Neuronal stem cell (in vitro differentiated cells): ENCODE results near the gene CST4.

Experiments
- DNase-seq: peaks from one replicate; pipeline ENCODE4 v3.0.0-alpha.2; 2013; ENCODE audit warnings: low spot score
- H2AFZ ChIP-seq: one replicate; pipeline ENCODE4 v1.6.1; 2013; ENCODE audit warnings: mild to moderate bottlenecking, low read length, inconsistent platforms
- H2AK5ac ChIP-seq: 2 replicates; pipeline ENCODE4 v1.6.1; 2013; ENCODE audit warnings: low read depth, mild to moderate bottlenecking, inconsistent platforms, low read length, moderate library complexity, mixed read lengths
- H2BK120ac ChIP-seq: 2 replicates; pipeline ENCODE4 v1.6.1; 2013; ENCODE audit warnings: low read depth, mild to moderate bottlenecking, inconsistent platforms, low read length, moderate library complexity, mixed read lengths
- H2BK12ac ChIP-seq: one replicate; pipeline ENCODE4 v1.6.1; 2013; ENCODE audit warnings: low read length, inconsistent platforms
- H2BK15ac ChIP-seq: 2 replicates; pipeline ENCODE4 v1.6.1; 2013; ENCODE audit warnings: mild to moderate bottlenecking, low read length, inconsistent platforms, mixed read lengths
- H2BK5ac ChIP-seq: one replicate; pipeline ENCODE4 v1.6.1; 2013; ENCODE audit warnings: inconsistent platforms, mild to moderate bottlenecking, low read length, moderate library complexity
- H3K14ac ChIP-seq: one replicate; pipeline ENCODE4 v1.6.1; 2013; ENCODE audit warnings: low read length, inconsistent platforms
- H3K18ac ChIP-seq: 2 replicates; pipeline ENCODE4 v1.6.1; 2013; ENCODE audit warnings: low read length, inconsistent platforms
- H3K23ac ChIP-seq: 2 replicates; pipeline ENCODE4 v1.6.1; 2013; ENCODE audit warnings: low read depth, mild to moderate bottlenecking, mixed read lengths, low read length, inconsistent platforms; ENCODE audit not compliant: poor library complexity
- H3K27ac ChIP-seq: replicated peaks from 3 replicates; pipeline ENCODE4 v1.5.1; 2013; ENCODE audit warnings: low read length, inconsistent platforms
- H3K27me3 ChIP-seq, 3 experiments: 2 replicates each; pipeline ENCODE4 v1.6.1; 2013; ENCODE audit warnings: low read length in 3 of 3, mild to moderate bottlenecking in 2 of 3, inconsistent platforms in 1 of 3, low read depth in 1 of 3, mixed read lengths in 1 of 3, moderate library complexity in 1 of 3; ENCODE audit not compliant: control insufficient read depth in 3 of 3, insufficient read depth in 3 of 3
- H3K36me3 ChIP-seq, 2 donors: replicated peaks in 1 of 2; 2 replicates each; pipeline ENCODE4 v1.6.1; 2013; ENCODE audit warnings: low read length in 2 of 2; ENCODE audit not compliant: control insufficient read depth in 2 of 2, insufficient read depth in 2 of 2
- H3K4ac ChIP-seq: 2 replicates; pipeline ENCODE4 v1.6.1; 2013; ENCODE audit warnings: inconsistent platforms, mild to moderate bottlenecking, low read length, moderate library complexity
- H3K4me1 ChIP-seq, 2 donors: 1 replicate in 1 of 2; 2 replicates in 1 of 2; pipeline ENCODE4 v1.6.1; 2013; ENCODE audit warnings: low read length in 2 of 2, low read depth in 1 of 2; ENCODE audit not compliant: control insufficient read depth in 2 of 2, insufficient read depth in 1 of 2
- H3K4me2 ChIP-seq: one replicate; pipeline ENCODE4 v1.6.1; 2013; ENCODE audit warnings: mild to moderate bottlenecking, low read length, inconsistent platforms; ENCODE audit not compliant: insufficient read depth, poor library complexity, severe bottlenecking
- H3K4me3 ChIP-seq, 2 donors: 2 replicates each; pipeline ENCODE4 v1.5.1; 2013; ENCODE audit warnings: low read length in 2 of 2, mild to moderate bottlenecking in 2 of 2, inconsistent platforms in 1 of 2, moderate library complexity in 1 of 2
- H3K79me1 ChIP-seq: one replicate; pipeline ENCODE4 v1.6.1; 2013; ENCODE audit warnings: low read depth, mild to moderate bottlenecking, inconsistent platforms, low read length, moderate library complexity
- H3K9ac ChIP-seq: one replicate; pipeline ENCODE4 v1.6.1; 2013; ENCODE audit warnings: mild to moderate bottlenecking, low read depth, low read length, inconsistent platforms; ENCODE audit not compliant: poor library complexity
- H3K9me3 ChIP-seq, 2 donors: replicated peaks in 1 of 2; 2 replicates each; pipeline versions ENCODE3 to v1.6.1; 2013; ENCODE audit warnings: low read length in 2 of 2, mild to moderate bottlenecking in 2 of 2, inconsistent platforms in 1 of 2, low read depth in 1 of 2, mixed read lengths in 1 of 2, moderate library complexity in 1 of 2; ENCODE audit not compliant: control insufficient read depth in 2 of 2, insufficient read depth in 1 of 2
- H4K8ac ChIP-seq: one replicate; pipeline ENCODE4 v1.6.1; 2013; ENCODE audit warnings: low read depth, mild to moderate bottlenecking, inconsistent platforms, low read length, moderate library complexity
- H4K91ac ChIP-seq: one replicate; pipeline ENCODE4 v1.6.1; 2013; ENCODE audit warnings: low read length, low read depth, mild to moderate bottlenecking, inconsistent platforms; ENCODE audit not compliant: poor library complexity
- WGBS, 2 donors: extraction: QIAGEN DNeasy Blood & Tissue Kit; methylation state at CpG; one replicate each; pipeline ENCODE4 v1.1.7; 2013; ENCODE audit warnings: missing lambda C conversion rate in 2 of 2, mixed read lengths in 1 of 2; ENCODE audit not compliant: insufficient read length in 2 of 2, insufficient replicate concordance in 1 of 2; ENCODE audit errors: extremely low coverage in 2 of 2; 5-methylcytosine and 5-hydroxymethylcytosine counted together

CST4 gene

GRCh38 chr20:23705895-23706294 lies 17.1 kb upstream of the CST4 start:
- no peak overlapping the region for H4K8ac ChIP-seq
- H2AK5ac ChIP-seq, result no peak overlapping the region
- no peak overlapping the region for H3K9ac ChIP-seq
- H3K14ac ChIP-seq, result no peak overlapping the region
- no peak overlapping the region for H2BK120ac ChIP-seq
- no peak overlapping the region for H3K4ac ChIP-seq
- H3K23ac ChIP-seq, result no peak overlapping the region
- H2BK5ac ChIP-seq, result no peak overlapping the region
- no peak overlapping the region for H4K91ac ChIP-seq
- no peak overlapping the region for H2BK15ac ChIP-seq
- no peak overlapping the region for H3K4me3 ChIP-seq
- H3K27me3 ChIP-seq, result no peaks in the 10 kb centered on the region
- H3K9me3 ChIP-seq, result no peaks in the 10 kb centered on the region
- H2AFZ ChIP-seq, result no peak overlapping the region
- H2BK12ac ChIP-seq, result no peak overlapping the region
- no peak overlapping the region for H3K4me2 ChIP-seq
- no peaks in the 10 kb centered on the region for H3K79me1 ChIP-seq
- no CpG with 5 or more reads among the region's 1 CpG for WGBS, 2 donors
- no peaks in the 10 kb centered on the region for H3K36me3 ChIP-seq
- H3K18ac ChIP-seq, result no peak overlapping the region
- H3K27ac ChIP-seq, result no peak overlapping the region
- H3K4me1 ChIP-seq, result no peaks in the 10 kb centered on the region
- no peak for DNase-seq

- Histone ChIP-seq H3K14ac (no peak overlapping the region), H3K4me1 (no peaks in the 10 kb centered on the region)
These were observed 13.2 kb upstream of the CST4 start for GRCh38 chr20:23702021-23702420.

GRCh38 chr20:23700931-23701330 lies 12.1 kb upstream of the CST4 start:
- no peak overlapping the region for H2BK120ac ChIP-seq
- no peak overlapping the region for H2BK12ac ChIP-seq
- H2BK15ac ChIP-seq, result no peak overlapping the region
- H3K27ac ChIP-seq, result no peak overlapping the region
- H3K4me3 ChIP-seq, result no peak overlapping the region
- no peaks in the 10 kb centered on the region for H3K27me3 ChIP-seq
- H3K4me1 ChIP-seq, result no peaks in the 10 kb centered on the region
- no peak overlapping the region for H3K23ac ChIP-seq
- WGBS, 2 donors, result no CpG with 5 or more reads among the region's 3 CpGs
- no peak overlapping the region for H3K4me2 ChIP-seq
- DNase-seq, result no peak
- H2AK5ac ChIP-seq, result no peak overlapping the region
- H4K8ac ChIP-seq, result no peak overlapping the region
- no peak overlapping the region for H3K14ac ChIP-seq
- H3K4ac ChIP-seq, result no peak overlapping the region
- no peaks in the 10 kb centered on the region for H3K36me3 ChIP-seq
- H3K18ac ChIP-seq, result no peak overlapping the region
- no peak overlapping the region for H3K9ac ChIP-seq
- H2BK5ac ChIP-seq, result no peak overlapping the region
- no peaks in the 10 kb centered on the region for H3K9me3 ChIP-seq
- no peak overlapping the region for H4K91ac ChIP-seq
- H2AFZ ChIP-seq, result no peak overlapping the region
- no peaks in the 10 kb centered on the region for H3K79me1 ChIP-seq

More at GRCh38 chr20:23702021-23702420, 13.2 kb upstream of the CST4 start:
- no peak overlapping the region for H3K18ac ChIP-seq
- no peaks in the 10 kb centered on the region for H3K9me3 ChIP-seq
- no peak overlapping the region for H3K4me3 ChIP-seq
- no peak overlapping the region for H3K4me2 ChIP-seq
- no peak overlapping the region for H3K23ac ChIP-seq
- no peak overlapping the region for H2BK15ac ChIP-seq
- no peak overlapping the region for H4K8ac ChIP-seq
- no peak overlapping the region for H2BK5ac ChIP-seq
- no peak overlapping the region for H3K4ac ChIP-seq
- DNase-seq, result no peak
- WGBS, 2 donors, result no CpG with 5 or more reads among the region's 4 CpGs
- no peak overlapping the region for H2AK5ac ChIP-seq
- no peak overlapping the region for H2BK120ac ChIP-seq
- no peaks in the 10 kb centered on the region for H3K36me3 ChIP-seq
- H3K9ac ChIP-seq, result no peak overlapping the region
- H2AFZ ChIP-seq, result no peak overlapping the region
- no peaks in the 10 kb centered on the region for H3K27me3 ChIP-seq
- H2BK12ac ChIP-seq, result no peak overlapping the region
- no peak overlapping the region for H4K91ac ChIP-seq
- H3K79me1 ChIP-seq, result no peaks in the 10 kb centered on the region
- no peak overlapping the region for H3K27ac ChIP-seq

GRCh38 chr20:23697947-23698346 lies 9.1 kb upstream of the CST4 start:
- no peak overlapping the region for H4K91ac ChIP-seq
- DNase-seq, result no peak
- no peak overlapping the region for H4K8ac ChIP-seq
- no peak overlapping the region for H2AK5ac ChIP-seq
- H3K18ac ChIP-seq, result no peak overlapping the region
- no peaks in the 10 kb centered on the region for H3K9me3 ChIP-seq
- no peaks in the 10 kb centered on the region for H3K36me3 ChIP-seq
- H3K23ac ChIP-seq, result no peak overlapping the region
- no CpG with 5 or more reads among the region's 1 CpG for WGBS, 2 donors
- H3K4me2 ChIP-seq, result no peak overlapping the region
- no peak overlapping the region for H2AFZ ChIP-seq
- no peak overlapping the region for H3K14ac ChIP-seq
- H3K4me3 ChIP-seq, result no peak overlapping the region
- H3K9ac ChIP-seq, result no peak overlapping the region
- no peak overlapping the region for H2BK5ac ChIP-seq
- H2BK15ac ChIP-seq, result no peak overlapping the region
- no peak overlapping the region for H3K4ac ChIP-seq
- H3K27ac ChIP-seq, result no peak overlapping the region
- no peaks in the 10 kb centered on the region for H3K27me3 ChIP-seq
- no peaks in the 10 kb centered on the region for H3K4me1 ChIP-seq
- no peak overlapping the region for H2BK12ac ChIP-seq
- no peaks in the 10 kb centered on the region for H3K79me1 ChIP-seq
- no peak overlapping the region for H2BK120ac ChIP-seq
